Stimulated activated CD4-positive, alpha-beta T cell treated with anti-CD3 and anti-CD28 coated beads, Interleukin-12 subunit alpha, Interleukin-12 subunit beta, amount 100 ng/mL, for 4 hours (primary cell): ENCODE results near the gene TUBB3.

Experiments
- DNase-seq: peaks from one replicate; pipeline ENCODE4 v3.0.0-alpha.2; 2020

Gene TUBB3

DNA sequence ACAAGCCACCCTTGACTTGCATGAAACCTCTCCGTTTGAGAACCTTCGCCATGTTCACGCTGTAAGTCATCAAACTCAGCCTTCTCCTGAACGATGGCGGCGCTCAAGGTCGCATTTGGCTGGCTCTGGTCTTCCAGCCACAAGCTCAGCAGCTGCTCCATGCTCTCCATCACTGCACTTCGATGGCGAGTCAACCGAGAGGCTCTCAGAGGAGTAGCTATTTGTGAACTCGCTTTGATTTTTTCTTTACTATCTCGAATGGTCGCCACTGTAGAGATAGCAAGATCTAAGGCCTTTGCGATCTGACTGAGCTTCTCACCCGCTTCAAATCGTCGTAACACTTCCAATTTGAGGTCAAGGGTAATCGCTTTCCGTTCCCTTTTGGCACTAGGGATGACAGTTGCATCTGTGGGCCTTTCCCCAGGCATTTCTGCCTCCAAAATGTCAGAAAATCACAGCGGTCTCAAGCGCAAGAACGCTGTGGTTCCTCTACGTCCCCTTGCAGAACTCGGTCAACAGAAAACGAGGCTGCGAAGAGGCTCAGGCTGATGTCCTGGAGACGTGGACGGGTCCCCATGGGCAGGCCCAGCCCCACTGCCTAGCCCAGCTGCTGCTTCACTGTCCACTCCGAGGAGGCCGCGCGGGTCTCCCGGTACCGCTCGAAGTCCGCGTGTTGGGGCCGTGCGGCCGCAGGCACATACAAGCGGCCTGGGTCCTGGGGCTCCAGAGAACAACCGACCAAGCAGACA lies 48.5 kb downstream of the TUBB3 start:
- DNase-seq, result peak; percentile 26

DNA sequence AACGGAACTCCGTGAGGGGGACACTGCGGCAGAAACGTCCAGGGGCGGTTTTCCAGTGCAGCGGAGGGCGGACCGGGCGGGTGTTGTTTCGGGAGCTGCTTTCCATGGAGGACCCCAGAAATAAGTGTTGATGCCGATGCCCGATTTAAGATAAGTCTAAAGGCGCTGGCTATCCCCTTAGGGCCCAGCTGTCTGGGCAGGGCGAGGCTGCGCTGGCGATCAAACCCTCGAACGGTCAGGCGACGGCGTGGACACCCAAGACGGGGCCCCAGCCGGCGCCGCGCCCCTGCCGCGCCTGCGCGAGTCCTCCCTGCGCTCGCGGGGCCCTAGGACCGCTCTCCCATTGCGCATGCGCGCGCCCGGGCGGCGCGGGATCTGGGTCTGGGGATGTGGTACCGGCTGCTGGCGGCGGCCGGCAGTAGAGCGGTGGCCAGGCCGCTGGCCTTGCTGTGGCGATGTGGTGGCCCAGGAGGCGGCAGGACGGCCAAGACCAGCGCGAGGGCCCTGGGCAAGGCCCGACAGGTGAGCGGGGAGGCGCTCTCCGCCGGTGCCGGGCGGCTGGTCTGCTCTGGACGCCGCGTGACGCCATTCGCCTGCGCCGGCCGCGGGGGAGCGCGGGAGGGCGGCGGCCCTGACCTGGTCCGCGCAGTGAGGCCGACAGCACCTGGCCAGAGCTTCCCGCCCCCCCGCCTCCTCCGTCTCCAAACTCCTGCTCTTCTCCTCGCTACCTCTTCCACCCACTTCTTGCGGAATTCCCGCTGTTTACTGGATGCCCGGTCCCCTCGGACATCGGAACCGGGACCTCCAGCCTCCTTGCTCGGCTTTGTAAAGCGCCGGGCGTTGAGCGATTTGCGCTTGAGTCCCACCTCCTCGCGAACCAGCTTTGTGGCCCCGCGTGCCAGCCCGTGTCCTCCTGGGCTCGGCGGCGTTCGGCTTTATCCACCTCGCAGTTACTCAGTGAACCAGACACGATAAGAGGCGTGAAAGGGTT lies 49.4 kb downstream of the TUBB3 start:
- DNase-seq, result peak; percentile 89

DNA sequence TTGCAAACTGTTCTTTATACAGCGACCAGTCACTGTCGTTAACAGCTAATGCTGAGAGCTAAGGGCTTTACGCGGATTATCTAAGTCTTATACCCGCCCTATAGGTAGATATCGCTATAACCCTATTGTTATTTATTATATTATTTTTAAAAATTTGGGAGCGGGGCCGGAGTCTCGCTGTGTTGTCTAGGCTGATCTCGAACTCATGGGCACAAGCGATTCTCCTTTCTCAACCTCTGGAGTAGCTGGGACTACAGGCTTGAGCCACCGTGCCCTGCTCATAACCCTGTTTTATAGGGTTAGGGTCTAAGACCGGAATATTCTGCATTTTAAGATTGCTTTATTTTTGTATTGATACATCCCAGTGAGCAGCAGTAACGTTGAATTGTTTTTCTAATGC lies 50.1 kb downstream of the TUBB3 start:
- DNase-seq, result no peak

DNA sequence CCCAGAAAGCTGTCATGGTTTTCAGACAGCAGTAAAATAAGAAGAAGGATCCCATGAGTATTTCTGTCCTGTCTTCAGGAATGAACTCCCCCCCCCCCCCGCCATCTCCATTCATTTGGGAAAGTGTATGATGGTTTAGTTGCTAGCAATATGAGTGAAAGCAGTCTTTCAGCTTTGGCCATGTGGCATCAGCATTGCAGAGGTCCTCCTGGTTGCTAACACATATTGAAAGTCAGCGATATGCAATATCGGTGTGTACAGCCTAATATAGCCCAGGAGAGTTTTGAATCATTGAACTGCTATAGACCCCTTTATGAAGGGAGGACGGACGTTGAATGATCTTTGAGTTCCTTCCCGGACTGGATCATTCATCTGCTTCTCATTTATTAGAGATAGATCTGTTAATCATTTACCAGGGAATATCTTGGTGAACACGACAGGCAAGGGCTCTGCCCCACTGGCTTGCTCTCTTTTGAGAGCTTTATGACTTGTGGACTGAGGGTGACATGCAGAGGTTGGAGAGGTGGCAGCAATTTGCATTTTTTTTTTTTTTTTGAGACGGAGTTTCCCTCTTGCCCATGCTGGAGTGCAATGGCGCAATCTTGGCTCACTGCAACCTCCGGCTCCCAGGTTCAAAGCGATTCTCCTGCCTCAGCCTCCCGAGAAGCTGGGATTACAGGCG lies 50.7 kb downstream of the TUBB3 start:
- DNase-seq, result no peak

DNA sequence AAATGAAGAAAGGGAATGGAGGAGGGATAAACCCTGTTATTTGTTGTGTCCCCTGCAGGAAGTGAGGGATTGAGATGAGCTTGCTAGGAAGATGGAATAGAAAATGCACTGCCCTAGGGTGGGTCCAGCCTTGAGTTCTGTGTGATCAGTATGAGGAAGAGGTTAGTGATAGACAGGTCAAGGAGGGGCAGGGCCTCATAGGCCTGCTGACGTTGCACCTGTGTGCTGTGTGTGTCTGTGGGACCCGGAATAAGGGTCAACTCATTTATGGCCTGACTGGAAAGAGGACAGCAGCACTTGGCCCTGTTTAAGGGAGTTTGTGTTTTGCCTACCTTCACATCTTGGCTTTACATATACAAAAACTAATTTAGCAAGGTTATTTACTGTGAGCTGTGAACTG lies 51.7 kb downstream of the TUBB3 start:
- no peak for DNase-seq

DNA sequence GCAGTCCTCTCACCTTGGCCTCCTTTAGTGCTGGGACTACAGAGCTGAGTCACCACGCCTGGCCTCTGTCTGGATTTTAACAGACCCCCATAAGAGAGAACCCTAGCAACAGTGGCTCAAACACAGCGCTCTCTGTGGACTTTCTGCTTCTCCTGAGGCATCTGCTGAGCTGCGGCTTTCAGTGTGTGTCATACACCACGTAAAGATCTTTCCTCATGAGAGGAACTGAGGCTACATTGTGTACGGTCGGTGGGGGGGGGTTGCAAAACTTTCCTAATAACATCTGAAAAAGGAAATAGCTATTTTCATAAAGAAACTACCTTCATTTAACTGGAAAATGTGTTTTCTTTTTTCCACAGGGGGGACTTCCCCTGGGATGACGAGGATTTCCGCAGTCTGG lies 58.3 kb downstream of the TUBB3 start:
- DNase-seq, result no peak

DNA sequence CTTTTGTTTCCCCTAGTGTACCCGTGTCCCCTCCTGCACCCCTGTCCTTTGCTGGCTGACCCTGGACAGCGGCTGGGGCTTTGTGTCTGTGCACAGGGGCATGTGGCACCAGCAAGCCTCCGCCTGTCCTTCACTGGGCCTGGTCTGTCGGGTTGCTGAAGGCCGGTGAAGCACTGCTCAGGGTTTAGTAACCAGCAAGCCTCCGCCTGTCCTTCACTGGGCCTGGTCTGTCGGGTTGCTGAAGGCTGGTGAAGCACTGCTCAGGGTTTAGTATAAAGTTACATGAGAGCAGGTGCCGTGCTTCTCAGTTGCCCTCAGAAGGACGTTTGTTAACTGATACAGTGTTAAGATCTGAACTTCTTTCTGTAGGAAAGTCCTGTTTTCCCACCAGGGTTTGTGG lies 59.2 kb downstream of the TUBB3 start:
- no peak for DNase-seq

DNA sequence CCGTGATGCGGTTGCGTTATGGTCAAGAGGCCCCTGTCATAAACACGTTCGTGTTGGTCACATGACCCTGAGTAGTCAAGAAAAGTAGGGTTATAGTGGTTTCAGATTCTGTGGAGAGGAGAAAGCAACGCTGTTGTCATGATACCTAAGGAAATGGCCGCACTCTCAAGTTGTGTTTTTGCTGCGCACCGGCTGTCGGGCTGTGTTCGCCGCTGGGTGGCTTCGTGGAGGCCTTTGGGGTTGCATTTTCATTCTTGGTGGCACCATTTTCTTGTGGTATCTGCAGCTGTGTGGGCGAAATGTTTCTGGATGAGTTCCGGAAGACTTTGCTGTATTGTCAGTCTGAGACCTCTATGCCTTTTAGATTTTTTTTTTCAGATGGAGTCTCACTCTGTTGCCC lies 60.4 kb downstream of the TUBB3 start:
- no peak for DNase-seq

DNA sequence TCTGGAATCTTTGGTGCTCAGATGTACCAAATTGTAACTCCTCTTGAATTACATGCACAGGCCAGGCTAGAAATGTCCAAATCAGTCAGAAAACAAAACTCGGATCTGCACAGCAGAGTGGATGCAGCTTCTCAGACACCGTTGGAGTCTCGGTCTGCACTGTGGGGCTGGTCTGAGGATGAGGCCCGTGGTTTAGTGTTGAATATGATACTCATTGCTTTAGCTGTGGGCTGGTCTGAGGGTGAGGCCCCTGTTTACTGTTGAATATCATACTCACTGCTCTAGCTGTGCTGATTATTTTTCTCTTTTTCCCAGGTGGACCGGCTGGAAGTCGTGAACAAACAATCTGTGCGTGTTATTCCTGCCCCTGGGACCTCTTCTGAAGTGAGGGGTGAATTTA lies 61.1 kb downstream of the TUBB3 start:
- no peak for DNase-seq

DNA sequence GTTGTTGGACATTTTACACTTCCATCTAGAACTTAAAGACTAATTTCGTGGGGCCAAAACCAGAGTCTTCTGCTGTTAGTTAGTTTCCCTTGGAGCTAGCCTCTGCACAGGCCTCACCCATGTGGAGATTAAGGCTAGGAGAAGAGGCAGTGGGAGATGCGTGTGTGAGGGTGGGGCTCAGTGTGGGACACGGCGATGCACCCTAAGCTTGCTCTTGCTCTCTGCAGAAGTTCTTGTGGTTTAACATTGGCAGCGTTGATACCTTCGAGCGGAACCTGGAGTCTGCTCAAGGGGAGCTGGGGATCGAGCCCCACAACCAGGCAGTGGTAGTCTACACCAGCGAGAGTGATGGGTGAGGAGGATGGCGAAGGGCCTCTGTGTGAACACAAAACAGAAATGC lies 62.1 kb downstream of the TUBB3 start:
- no peak for DNase-seq
